COLO668 (cell line): Measurements from ENCODE around the gene GRAMD2A.
"Not testable (repeated sequence)": the region's sequence is repeated elsewhere in the genome, so short reads cannot be mapped to it uniquely, and the experiment has no call there.

Experiments
- DNase-seq: peaks from one replicate; lab custom pipeline; 2025; ENCODE audit not compliant: unreplicated experiment; lab: John Stamatoyannopoulos, UW

The GRAMD2A gene

DNA sequence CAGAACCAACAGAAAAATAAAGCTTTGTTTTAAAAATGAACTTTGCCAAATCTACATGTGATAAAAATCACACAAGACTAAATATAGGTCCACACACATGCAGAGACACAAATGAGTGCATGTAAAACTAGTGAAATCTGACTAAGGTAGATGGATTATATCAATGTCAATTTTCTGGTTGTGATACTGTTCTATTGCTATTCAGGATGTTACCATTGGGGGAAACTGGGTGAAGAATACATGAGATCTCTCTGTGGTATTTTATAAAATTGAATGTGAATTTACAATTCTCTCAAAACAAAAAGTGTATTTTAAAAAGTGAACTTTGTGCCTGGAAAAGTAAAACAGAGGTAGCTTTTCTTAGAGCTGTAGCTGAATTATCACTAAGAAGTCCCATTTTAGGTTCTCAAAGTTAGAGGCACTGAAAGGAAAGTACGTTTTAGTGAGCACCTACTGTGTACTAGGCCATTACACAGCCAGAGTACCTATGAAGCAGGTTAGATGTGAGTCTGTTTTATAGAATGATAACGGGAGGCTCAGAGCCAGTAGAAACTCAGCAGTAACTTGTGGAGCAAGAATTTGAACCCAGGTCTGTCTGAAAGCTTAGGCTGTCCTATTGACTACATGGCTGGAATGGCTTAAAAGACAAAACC, 8.2 kb downstream of the GRAMD2A start:
- DNase-seq, result no peak

DNA sequence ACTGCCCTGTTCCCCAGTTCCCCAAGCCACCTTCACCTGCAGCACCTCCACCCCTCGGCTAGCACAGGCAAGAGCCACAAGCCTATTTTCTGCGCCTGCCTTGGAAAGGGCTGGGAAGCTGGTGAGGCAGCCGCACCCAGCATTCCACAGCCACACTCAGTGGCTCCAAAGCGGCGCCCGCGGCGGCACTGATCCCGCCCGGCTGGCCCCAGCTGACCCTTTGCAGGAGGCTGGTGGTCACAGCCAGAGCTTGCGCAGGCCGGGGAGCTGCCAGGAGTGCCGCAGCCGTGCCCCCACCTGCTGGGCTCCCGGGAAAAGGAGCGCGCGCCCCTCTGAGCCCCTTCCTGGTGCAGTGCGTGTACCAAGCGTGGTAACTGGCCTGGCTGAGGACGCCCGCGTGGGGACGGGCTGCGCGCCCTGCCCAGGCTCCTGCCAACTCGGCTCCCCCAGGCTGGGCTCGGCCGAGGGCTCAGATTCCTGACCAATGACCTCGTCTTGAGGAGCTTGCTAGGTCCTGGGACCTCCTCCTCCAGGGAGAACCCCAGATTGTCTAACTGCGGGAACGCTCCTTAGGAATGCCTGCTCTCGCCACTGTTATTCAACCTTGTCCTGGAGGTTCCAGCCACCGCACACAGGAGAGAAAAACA, 13.3 kb downstream of the GRAMD2A start:
- DNase-seq, result no peak

DNA sequence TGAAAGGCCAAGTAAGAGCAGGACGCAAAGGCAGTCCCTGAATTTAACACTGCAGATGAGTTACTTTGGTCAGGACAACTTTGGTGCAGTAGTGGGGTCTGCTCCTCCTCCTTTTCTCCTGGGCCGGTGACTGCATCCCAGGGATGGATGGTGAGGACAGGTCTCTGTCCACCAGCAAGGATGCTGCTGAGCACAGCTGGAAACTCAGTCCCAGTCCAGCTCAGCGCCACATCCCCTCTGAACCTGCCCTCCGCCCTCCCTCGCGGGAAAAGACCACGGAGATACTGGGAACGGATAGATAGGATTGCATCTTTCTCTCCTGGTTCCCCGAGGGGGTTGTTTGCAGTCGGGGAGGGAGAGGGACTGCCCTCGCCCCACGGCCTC, 13.8 kb downstream of the GRAMD2A start:
- DNase-seq, result no peak

DNA sequence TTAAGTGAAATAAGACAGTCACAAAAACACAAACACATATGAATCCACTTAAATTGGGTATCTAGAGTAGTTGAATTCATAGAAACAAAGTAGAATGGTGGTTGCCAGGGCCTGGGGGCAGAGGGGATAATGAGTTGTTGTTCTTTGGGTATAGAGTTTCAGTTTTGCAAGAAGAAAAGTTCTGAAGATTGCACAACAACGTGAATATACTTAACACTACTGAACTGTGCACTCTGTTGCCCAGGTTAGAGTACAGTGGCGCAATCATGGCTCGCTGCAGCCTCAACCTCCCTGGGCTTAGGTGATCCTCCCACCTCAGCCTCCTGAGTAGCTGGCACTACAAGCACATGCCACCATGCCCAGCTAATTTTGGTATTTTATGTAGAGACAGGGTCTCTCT, 14.9 kb downstream of the GRAMD2A start:
- DNase-seq, result no peak

DNA sequence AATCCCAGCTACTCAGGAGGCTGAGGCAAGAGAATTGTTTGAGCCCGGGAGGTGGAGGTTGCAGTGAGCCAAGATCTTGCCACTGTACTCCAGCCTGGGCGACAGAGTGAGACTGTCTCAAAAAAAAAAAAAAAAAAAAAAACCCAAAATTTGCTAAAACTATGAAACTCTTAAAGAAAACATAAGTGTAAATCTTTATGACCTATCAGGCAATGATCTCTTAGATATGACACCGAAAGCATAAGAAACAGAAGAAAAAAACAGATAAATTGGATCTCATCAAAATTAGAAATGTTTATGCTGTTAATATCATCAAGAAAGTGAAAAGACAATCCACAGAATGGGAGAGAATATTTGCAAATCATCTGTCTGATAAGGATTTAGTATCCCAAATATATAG, 15.3 kb downstream of the GRAMD2A start:
- DNase-seq, result no peak

DNA sequence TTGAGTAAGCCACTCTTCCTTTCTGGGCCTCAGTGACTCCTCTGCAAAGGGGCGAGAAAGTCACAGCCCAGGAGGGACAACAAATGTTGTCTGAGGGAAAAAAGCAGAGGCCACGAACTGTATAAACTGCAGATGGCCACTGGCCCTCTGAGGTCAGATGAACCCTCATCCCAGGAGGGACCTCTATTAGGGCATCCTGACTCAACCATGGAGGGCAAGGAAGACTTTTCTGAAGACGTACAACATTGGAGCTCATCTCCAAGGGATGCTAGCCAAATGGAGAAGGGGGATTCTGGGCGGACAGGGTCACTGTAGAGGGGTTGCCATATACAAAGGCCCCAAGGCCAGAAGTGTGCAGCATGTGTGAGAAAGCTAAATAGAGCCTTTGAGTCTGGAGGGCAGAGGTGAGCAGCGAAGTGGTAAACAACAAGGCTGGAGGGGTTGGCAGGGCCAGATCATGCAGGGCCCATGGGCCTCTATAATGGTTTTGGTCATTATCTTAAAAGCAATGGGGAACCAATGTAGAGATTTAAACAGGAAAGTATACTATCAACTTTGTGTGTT, 16.7 kb downstream of the GRAMD2A start:
- no peak for DNase-seq

DNA sequence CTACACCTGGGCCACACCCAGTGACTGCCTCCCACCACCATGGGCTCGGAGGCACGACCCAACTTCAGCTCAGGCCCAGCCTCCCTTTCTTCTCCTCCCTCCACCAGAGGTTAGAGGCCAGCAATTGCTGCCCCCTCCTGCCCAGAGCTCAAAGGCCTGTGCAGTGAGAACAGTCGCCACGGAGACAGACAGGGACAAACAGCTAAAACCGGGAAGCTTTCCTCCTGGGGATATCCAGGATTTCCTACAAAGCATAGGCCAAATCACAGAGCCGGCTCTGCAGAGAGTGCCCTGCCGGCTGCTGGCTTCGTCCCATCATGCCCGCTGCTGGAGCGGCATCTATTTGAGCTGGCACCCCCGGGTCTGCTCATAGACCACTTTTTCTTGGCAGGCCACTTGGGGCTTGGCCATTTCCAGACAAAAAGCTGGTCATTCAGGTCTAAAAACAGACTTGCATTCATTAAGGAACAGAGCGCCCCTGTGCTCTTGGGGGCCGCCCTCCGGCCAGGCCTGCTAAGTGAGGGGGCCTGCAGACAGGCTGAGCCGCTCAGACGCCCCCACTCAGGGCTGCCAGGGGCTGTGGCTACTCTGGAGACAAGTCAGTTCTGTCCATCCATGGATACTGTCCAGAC, 17.5 kb downstream of the GRAMD2A start:
- DNase-seq, result no peak

DNA sequence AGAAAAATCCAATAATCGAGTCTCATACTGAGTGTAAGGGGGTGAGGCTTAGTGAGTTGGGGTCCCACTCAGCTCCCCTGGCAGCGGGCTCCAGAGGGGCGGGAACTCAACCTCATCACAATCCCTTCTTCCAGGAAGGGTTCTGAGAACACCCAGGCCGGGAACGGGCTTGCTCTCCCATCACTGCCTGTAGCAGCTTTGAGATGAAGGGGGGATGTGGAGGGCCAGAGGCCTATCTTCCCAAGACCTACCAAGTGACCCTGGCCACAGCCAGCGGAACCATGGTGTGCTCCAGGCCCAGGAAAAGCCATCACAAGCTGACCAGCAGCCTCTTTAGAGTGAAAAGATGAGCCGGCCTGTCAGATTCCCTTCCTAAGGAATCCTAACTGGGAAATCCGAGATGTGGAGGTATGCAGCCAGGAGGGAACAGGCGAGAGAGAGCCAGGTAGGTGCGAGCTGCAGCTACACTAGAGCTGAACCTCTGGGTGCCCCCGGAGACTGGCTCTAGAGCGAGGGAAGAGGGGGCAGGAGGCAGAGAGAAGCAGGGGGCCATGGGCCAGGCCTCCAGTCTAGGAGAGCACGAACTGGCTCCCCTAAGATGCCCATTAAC, 18.5 kb downstream of the GRAMD2A start:
- no peak for DNase-seq

DNA sequence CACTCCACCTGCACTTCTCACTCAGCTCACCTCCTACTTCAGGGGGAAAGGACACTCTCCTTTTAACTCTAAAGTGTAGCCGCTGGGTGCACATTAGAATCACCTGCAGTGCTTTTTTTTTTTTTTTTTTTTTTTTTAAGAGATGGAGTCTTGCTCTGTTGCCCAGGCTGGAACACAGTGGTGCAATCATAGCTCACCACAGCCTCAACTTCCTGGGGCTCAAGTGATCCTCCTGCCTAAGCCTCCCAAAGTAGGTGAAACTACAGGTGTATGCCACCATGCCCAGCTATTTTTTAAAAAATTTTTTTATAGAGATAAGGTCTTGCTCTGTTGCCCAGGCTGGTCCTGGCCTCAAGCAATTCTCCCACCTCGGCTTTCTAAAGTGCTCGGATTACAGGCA, 20.8 kb downstream of the GRAMD2A start:
- DNase-seq, result no peak

DNA sequence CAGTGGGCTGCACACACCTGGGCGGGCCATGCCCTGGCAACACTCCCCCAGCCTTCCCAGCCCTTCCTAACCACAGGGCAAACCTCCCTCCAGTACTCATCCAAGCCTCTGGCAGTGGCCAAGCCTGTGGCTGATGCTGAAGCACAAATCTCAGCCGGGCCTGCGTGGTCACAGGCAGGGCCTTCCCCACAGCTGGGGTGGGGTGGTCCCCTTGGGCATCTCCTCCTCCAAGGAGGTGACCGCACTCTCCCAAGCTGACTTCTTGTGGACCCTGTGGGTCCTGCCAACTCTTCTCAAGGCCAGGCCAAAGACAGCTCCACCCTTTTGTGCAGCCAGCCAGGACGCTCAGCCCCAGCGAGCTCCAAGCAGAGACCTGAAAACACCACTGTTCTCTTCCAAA, 21.4 kb downstream of the GRAMD2A start:
- DNase-seq, result no peak

DNA sequence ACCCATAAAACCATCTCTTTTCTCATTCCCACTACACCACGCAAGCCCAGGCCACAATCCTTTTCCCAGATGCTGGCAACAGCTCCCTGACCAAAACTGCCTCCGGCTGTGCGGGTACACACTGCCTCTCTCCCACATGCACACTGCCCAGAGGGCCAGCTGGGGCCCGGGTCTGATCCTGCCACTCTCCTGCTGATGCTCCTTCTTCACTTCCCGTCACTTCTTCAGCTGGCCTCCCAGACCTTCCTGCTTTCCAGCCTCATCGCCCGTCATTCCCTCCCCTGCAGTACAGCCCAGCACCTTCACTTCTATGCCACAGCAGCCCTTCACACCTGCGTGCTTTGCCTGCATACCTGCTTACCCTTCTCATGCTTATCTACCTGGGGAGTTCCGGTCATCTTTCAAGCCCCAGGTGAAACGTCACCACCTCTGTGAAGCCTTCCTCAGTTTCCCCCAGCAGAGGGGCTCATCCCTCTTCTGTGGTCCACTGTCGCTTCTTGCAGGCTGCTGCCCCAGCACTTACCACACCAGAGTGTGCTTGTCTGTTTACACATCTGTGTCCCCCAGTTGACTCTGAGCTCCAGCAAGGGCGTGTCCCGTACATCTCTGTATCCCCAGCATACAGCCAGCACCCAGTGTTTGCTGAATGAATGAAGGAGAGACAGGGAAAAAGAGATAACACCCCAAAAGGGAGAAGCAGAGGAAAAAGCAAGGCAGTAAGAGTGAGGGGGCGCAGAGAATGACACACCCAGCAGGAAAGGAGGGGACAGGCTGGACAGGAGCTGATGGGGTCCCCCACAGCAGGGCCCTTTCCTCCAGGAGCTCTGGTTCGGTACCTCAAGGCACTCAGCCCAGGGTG, 22.2 kb downstream of the GRAMD2A start:
- no peak for DNase-seq

DNA sequence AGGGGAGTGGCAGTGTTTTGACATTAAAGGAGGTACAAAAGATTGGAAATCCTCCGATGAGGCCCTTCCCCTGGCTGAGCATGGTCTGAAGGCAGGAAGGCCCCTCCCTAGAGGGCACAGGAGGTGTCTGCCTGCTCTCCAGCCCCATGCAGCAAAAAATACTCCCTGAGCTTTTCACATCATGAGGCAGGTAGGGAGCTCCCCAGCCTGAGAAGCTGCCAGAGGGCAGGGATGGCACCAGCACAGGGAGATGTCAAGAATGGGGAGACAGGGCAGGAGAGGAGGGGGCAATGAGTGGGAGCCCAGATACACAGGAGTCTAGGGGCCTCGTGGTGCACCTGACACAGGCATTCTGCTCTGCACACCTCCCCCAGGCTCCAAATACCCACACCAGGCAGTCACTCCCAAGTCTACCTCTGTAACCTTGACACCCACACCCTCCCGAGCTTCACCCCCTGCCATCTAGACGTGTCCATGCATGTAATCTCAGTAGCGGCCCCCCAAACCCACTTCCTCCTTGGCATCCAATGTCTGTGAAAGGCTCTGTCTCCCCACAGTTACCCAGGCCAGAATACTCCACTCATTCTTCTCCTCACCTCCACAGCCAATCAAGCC, 22.9 kb downstream of the GRAMD2A start:
- DNase-seq, result no peak

DNA sequence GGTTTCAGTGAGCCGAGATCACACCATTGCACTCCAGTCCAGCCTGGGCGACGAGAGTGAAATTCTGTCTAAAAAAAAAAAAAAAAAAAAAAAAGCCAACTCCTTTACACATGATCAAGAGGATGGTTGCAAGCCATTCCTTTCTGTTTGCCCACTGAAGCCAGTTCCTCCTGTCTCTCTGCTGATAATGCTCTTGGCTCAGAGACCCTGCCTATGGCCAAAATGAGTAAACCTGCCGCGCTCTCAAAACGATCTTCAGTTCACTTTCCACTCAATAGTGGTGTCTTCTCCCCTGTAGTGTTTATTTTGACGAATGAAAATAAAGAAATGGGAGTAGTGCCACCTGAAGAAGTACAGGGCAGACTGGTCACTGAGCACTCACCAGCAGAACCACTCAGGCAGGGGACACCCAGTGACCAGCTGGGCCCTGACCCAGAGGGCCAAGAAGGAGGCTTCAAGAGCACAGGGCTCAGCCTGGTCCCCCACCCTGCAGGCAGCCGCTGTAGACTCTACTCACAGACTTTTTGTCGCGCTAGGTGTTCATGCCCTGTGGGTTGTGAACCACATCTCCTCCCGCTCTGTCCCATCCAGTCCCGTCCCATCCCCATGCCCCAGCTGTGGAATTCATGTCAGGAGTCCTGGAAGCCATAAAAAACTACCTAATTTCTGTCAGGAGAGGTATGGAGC, 23.6 kb downstream of the GRAMD2A start:
- DNase-seq, result no peak

DNA sequence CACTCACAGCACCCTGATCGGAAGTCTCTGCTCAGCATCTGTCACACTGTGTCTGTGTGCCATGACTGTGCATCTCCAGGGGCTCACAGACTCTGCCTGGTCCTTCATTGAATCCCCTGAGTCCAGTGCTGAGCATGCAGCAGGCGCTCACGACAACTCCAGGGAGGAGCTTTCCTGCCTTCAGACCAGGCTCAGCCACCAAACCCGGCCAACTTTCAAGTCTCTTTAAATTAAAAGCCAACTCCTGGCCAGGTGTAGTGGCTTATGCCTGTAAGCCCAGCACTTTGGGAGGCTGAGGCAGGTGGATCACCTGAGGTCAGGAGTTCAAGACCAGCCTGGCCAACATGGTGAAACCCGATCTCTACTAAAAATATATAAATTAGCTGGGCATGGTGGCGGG, 24.2 kb downstream of the GRAMD2A start:
- no peak for DNase-seq

DNA sequence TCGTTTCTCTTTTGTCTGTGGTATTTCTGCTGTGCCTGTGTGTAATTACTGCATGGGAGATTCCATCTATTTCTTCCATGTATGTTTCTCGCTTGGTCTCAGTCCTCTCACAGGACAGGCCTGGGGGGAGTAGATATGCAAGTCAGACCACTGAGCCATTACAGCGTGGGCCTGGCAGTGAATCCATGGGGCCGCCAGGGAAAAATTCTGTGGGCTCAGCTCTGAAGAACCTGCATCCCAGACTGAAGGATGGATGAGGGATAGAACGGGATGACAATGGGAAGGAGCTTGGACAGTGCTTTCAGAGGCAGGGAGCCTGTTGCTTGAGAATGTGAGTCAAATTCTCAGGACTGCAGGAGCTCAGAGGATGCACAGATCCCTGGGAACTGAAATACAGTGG, 24.8 kb downstream of the GRAMD2A start:
- no peak for DNase-seq

DNA sequence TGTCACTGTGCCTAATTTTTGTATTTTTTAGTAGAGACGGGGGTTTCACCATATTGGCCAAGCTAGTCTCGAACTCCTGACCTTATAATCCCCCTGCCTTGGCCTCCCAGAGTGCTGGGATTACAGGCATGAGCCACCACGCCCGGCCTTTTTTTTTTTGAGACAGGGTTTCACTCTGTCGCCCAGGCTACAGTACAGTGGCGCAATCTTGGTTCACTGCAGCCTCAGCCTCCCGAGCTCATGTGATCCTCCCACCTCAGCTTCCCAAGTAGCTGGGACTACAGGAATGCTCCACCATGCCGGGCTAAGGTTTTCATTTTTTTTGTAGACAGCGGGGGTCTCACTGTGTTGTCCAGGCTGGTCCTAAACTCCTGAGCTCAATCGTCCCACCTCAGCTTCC, 25.6 kb downstream of the GRAMD2A start:
- DNase-seq, result not testable (repeated sequence)

DNA sequence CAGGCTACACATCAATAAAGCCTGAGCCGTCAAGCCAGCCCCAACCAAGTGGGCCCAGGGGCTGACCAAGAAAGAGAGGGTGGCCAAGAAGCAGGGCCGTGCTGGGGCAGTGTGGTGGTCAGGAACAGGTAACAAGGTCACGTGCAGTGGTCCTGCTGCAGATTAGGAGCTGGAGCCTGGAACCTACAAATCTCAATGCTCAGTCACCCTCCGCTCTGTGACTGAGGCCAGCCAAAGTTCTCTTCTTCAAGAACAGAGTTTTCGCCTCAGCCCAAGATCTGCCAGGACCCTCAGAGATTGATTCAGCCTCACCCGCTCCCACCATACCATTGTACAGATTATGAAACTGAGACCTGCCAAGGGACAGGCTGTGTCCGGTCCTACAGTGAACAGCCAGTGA, 26.9 kb downstream of the GRAMD2A start:
- DNase-seq, result no peak

DNA sequence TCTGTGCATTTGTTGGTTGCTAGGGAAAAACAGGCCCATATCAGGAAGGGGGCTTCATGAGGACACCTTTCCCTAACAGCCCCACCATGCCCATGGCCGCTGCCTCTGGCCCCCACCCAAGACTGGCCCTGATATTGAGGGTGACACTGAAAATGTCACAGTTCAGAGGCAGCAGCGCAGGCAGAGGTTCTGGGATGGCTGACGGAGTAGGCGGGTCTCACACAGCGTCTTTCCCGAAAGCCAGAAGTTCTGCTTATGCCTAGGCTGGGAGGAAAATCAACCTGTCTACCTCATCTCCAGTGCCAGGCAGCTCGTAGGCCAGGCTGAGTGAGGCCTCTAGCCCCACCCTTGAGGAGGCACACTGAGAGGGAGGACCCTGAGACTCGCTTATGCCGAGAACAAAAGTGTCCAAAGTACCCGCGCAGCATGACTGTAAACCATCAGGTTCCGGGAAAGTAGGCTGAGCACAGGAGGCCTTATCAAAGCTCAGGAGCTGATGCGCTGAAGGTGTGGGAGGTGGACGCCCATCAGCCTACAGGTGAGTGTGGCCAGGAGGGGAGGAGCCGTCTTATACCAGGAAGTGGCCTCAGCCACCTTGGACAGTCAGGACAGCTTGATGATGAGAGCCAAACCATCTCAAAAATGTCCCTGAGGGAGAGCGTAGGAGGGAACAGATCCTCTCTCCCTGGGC, 27.5 kb downstream of the GRAMD2A start:
- no peak for DNase-seq

DNA sequence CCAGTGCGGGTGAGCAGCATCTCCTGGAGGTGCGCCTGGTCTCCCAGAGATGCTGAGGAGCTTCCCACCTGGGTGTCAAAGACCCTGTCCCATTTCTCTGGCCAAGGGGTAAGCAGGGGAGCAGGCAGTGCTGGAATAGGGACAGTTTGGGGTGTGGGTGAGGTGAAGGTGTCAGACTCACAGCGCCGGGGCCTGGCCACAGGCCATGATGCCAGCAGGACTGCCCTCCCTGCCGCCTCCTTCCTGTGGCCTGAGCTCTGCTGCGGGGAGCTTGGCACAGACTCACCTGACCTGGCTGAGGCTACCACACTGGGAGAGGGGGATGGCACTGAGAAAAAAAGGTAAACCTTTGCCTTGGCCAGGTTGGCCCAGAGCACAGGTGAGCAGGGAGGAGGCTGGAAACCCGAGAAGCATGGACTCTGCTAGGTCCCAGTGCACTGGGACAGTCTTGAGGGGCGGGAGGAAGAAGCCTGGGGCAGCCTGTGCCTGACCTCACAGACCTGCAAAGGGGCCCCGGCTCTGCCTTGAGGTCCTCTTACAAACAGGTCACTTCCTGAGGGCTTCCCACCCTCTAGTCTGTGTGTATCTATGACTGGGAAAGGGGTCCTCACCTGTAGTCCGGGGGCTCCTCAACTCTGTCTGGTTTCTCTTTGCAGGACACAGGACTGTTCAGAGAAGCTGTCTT, 28.2 kb downstream of the GRAMD2A start:
- DNase-seq, result no peak
